Testis (tissue), 5 donors: Measurements from ENCODE around the gene TELO2. TPM values are rescaled to one million over a fixed set of nuclear protein-coding genes. Genes with fewer than 3 reads are reported as not detected.
A peak's percentile ranks its signal among the peaks of the same experiment; 100 is the strongest.

Source experiments
- DNase-seq: peaks from one replicate; pipeline ENCODE4 v3.0.0-alpha.2; 2019
- H3K27ac ChIP-seq, 2 donors: fragments of 200-600 bp; sonication (generic); one replicate each; pipeline ENCODE4 v1.5.1; 2019
- H3K27me3 ChIP-seq: fragments of 200-600 bp; sonication (generic); one replicate; pipeline ENCODE4 v1.5.1; 2019
- H3K36me3 ChIP-seq: fragments of 200-600 bp; sonication (generic); one replicate; pipeline ENCODE4 v1.5.1; 2017; ENCODE audit warnings: low read depth; ENCODE audit errors: missing control alignments
- H3K4me1 ChIP-seq: fragments of 200-600 bp; sonication (generic); one replicate; pipeline ENCODE4 v1.5.1; 2019
- H3K4me3 ChIP-seq, 2 donors: fragments of 200-600 bp; sonication (generic); one replicate each; pipeline ENCODE4 v1.5.1; 2017 to 2019
- H3K9me3 ChIP-seq: fragments of 200-600 bp; sonication (generic); one replicate; pipeline ENCODE4 v1.5.1; 2017
- CTCF ChIP-seq, 3 experiments: fragments of 450-650 bp in 2 of 3; fragments of 200-600 bp in 1 of 3; sonication (generic) in 1 of 3; IDR thresholded peaks; one replicate each; pipeline ENCODE4 v1.5.1; 2016 to 2019; ENCODE audit warnings: antibody characterized with exemption in 3 of 3, mild to moderate bottlenecking in 2 of 3, moderate library complexity in 1 of 3
- POLR2A ChIP-seq: fragments of 450-650 bp; IDR thresholded peaks from one replicate; pipeline ENCODE4 v1.6.1; 2017; ENCODE audit warnings: antibody characterized with exemption, mild to moderate bottlenecking, moderate library complexity
- WGBS, 2 donors: methylation state at CpG; one replicate each; pipeline ENCODE4 v1.1.5; 2018; 5-methylcytosine and 5-hydroxymethylcytosine counted together
- intact Hi-C: fragments of 100-400 bp; cut with DNase I; formaldehyde crosslinking; loops from one replicate; pipeline ENCODE4 v1.15.1; 2023; ENCODE audit warnings: low total_unique reads
- long read RNA-seq, 2 donors: transcript quantifications; one replicate each; lab custom pipeline, GENCODE V29; 2026
- polyA plus RNA-seq: library from polyadenylated mRNA; stranded (reverse); fragments of 350-450 nt; fragmentation: Illumina TruSeq; extraction: RNeasy Lipid Tissue Mini Kit (QIAGEN cat#74804); gene quantifications from one replicate; pipeline ENCODE4 v1.2.3, GENCODE V29; 2014; ENCODE audit warnings: low read depth, low replicate concordance; ENCODE audit not compliant: insufficient read depth
- total RNA-seq, 2 donors: library from RNA; depleted of rRNA; stranded (reverse); fragments of >200 nt; gene quantifications; one replicate each; pipeline ENCODE4 v1.2.3, GENCODE V29; 2016

The TELO2 gene
- 10 to 100 TPM; 45.2 to 46.0 TPM for total RNA-seq
- 25.7 TPM for polyA plus RNA-seq
- long read RNA-seq, donor 1, partial matches to known transcripts, result 62 of 63 reads
- long read RNA-seq, donor 1, other reads (novel, unspliced or antisense), result 0 of 63 reads
- long read RNA-seq, donor 2, partial matches to known transcripts, result 0 of 1 reads
- long read RNA-seq, donor 2, other reads (novel, unspliced or antisense), result 0 of 1 reads

DNA sequence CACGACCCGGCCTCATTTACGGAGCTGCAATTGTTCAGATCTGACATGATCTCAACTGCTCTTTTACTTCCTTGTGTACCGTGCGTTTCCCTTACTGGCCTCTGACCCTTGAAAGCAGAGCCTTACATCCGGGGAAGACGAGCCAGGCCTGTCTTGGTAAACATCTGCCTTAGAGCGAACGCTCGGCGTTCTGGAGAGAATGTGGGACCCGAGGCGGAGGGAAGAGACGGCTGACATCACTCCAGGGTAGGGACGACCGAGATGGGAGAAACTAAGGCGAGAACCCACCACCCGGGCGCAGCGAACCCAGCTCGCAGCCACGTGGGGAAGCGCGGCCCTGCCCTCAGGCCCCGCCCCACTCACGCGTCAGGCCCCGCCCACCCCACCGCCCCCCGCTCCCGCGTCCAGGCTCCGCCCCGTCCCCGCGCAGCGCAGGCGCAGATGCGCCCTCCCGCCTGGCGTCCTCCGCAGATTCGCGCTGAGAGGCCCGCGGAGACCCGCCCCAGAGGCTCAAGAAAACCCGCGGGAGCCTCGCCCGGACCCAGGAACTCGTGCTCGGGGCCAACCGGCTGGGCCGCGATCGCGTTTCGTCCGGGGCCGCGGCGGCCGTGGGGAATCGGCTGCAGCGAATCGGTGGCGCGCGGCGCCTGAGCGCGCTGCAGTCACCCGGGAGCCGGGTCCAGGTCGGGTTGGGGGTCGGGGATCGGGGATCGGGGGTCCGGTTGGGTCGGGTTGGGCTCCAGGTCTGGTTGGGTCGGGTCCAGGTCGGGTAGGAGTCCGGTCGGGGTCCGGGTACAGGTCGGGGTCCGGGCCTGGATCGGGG, at the start of gene TELO2:
TELO2 (plus strand) TSS at position 438 of the 823 bp plus-strand sequence. CDS start 922 bp downstream, outside the sequence.
- Histone ChIP-seq H3K9me3 (no peaks in the 10 kb centered on the region), H3K4me1 (peaks cover 15% of the 10 kb centered on the region), H3K27ac (peak within 1 kb of the TSS; percentile 80 to 82), H3K4me3 (peak within 1 kb of the TSS; percentile 69 to 91), H3K36me3 (no peaks in the 10 kb centered on the region), H3K27me3 (no peaks in the 10 kb centered on the region)
- peak; percentile 84 for DNase-seq
- 1 to 3% methylated on average over 25 to 47 of the region's 89 CpGs for WGBS, 2 donors
- TF ChIP-seq CTCF (IDR thresholded peaks at IDR 0.05) (peak in 1 of 3 experiments; percentile 21), POLR2A (no peak)
- intact Hi-C loops, result loop anchor here (5.0 kb wide), 1 partner anchor 119 kb away; the partner anchor contains the start of genes CRAMP1 and IFT140

DNA sequence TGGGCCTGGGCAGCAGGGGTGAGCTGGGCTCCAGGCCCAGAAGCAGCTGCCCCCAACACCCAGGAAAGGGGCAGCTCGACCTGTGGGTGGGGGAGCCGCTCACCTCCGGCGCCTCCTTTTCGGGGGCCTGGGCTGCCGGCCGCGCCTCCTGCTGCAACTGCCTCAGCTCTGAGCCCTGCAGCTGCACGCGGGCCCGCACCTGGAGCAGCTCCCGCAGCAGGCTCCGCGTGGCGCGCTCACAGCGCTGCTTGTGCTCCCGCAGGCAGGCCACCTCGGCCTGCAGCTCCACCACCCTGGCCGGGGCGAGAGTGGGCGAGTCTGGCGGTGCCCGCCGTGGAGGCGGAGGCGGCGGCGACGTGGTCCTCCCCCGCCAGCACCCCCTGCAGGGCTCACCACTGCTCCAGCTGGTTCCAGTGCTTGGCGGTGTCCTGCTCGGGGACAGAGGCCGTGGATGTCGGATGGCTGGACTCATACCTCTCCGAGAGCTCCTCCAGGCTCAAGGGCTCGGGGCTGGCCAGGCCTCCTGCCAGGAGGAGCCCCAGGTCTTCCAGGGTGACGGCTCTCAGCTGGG, 49.7 kb upstream of the TELO2 start:
- Histone ChIP-seq H3K4me1 (no peaks in the 10 kb centered on the region), H3K27me3 (no peaks in the 10 kb centered on the region), H3K27ac (no peak overlapping the region), H3K9me3 (no peaks in the 10 kb centered on the region), H3K36me3 (no peaks in the 10 kb centered on the region), H3K4me3 (no peak overlapping the region)
- intact Hi-C loops, result no loop called here
- WGBS, 2 donors, result 81% methylated on average over 38 of the region's 38 CpGs; no CpG with 5 or more reads in 1 of the 2 donors
- DNase-seq, result no peak
- TF ChIP-seq CTCF (IDR thresholded peaks at IDR 0.05), result no peak
- TF ChIP-seq POLR2A, result no peak

GRCh38 chr16:1443980-1444729, 49.0 kb upstream of the TELO2 start, which contains the start of gene CCDC154:
TSS of gene CCDC154 (minus strand) at chr16:1444556. CDS start at chr16:1444322, 234 bp downstream.
- Histone ChIP-seq H3K4me1 (no peaks in the 10 kb centered on the region), H3K27me3 (no peaks in the 10 kb centered on the region), H3K4me3 (no peak within 1 kb of the TSS), H3K9me3 (no peaks in the 10 kb centered on the region), H3K27ac (no peak within 1 kb of the TSS), H3K36me3 (no peaks in the 10 kb centered on the region)
- WGBS, 2 donors, result 79 to 84% methylated on average over 5 to 27 of the region's 27 CpGs
- intact Hi-C loops, result no loop called here
- TF ChIP-seq CTCF (IDR thresholded peaks at IDR 0.05) (no peak), POLR2A (no peak)
- no peak for DNase-seq

GRCh38 chr16:1444730-1445517, 48.2 kb upstream of the TELO2 start:
- Histone ChIP-seq H3K9me3 (no peaks in the 10 kb centered on the region), H3K4me3 (no peak overlapping the region), H3K27ac (no peak overlapping the region), H3K27me3 (no peaks in the 10 kb centered on the region), H3K4me1 (no peaks in the 10 kb centered on the region), H3K36me3 (no peaks in the 10 kb centered on the region)
- WGBS, 2 donors, result 91 to 93% methylated on average over 38 to 46 of the region's 48 CpGs
- TF ChIP-seq POLR2A (no peak), CTCF (IDR thresholded peaks at IDR 0.05) (no peak)
- DNase-seq, result no peak
- intact Hi-C loops, result no loop called here
